Stimulated activated CD4-positive, alpha-beta T cell treated with anti-CD3 and anti-CD28 coated beads, TNF-alpha, amount 100 ng/mL, for 1 hour (primary cell): ENCODE data around the gene ZNF385B.
"Not testable (repeated sequence)": the region's sequence is repeated elsewhere in the genome, so short reads cannot be mapped to it uniquely, and the experiment has no call there.

Experiments
- DNase-seq, 3 donors: peaks; one replicate each; pipeline ENCODE4 v3.0.0-alpha.2; 2020; ENCODE audit warnings: low read depth in 3 of 3, low spot score in 1 of 3

The ZNF385B gene

GRCh38 chr2:179861416-179862067, at the start of gene ZNF385B:
Gene ZNF385B, minus strand, starts transcription at chr2:179861612.
- no peak for DNase-seq

- no peak for DNase-seq
Observed at GRCh38 chr2:179910735-179911113, 49.3 kb upstream of the ZNF385B start.

- no peak for DNase-seq
Observed at GRCh38 chr2:179909845-179910734, 48.7 kb upstream of the ZNF385B start.

- DNase-seq, result no peak
Observed at GRCh38 chr2:179900655-179901054, 39.2 kb upstream of the ZNF385B start.

GRCh38 chr2:179899666-179900065, 38.3 kb upstream of the ZNF385B start:
- DNase-seq, result no peak

- DNase-seq, result no peak
Observed at GRCh38 chr2:179898873-179899272, 37.5 kb upstream of the ZNF385B start.

GRCh38 chr2:179893616-179894015, 32.2 kb upstream of the ZNF385B start:
- DNase-seq, result no peak

GRCh38 chr2:179891237-179891636, 29.8 kb upstream of the ZNF385B start:
- DNase-seq, result no peak

GRCh38 chr2:179890666-179891065, 29.3 kb upstream of the ZNF385B start:
- DNase-seq, result no peak

GRCh38 chr2:179888642-179889041, 27.2 kb upstream of the ZNF385B start:
- DNase-seq, result not testable (repeated sequence)

GRCh38 chr2:179884193-179884592, 22.8 kb upstream of the ZNF385B start:
- no peak for DNase-seq

- no peak for DNase-seq
Observed at GRCh38 chr2:179882851-179883806, 21.7 kb upstream of the ZNF385B start.

GRCh38 chr2:179877601-179878364, 16.4 kb upstream of the ZNF385B start:
- DNase-seq, result no peak

GRCh38 chr2:179876266-179876665, 14.9 kb upstream of the ZNF385B start:
- DNase-seq, result no peak

- DNase-seq, result no peak
Observed at GRCh38 chr2:179875864-179876263, 14.5 kb upstream of the ZNF385B start.

- no peak for DNase-seq
Observed at GRCh38 chr2:179862898-179863458, 1.6 kb upstream of the ZNF385B start.

- DNase-seq, result no peak
Observed at GRCh38 chr2:179861027-179861415, 391 bp downstream of the ZNF385B start.

- DNase-seq, result no peak
Observed at GRCh38 chr2:179860255-179861026, 971 bp downstream of the ZNF385B start.

- no peak for DNase-seq
Observed at GRCh38 chr2:179859523-179859922, 1.9 kb downstream of the ZNF385B start.

- DNase-seq, result no peak
Observed at GRCh38 chr2:179857236-179857635, 4.2 kb downstream of the ZNF385B start.
